Right renal pelvis (tissue), 4 donors: ENCODE results near the gene NFS1. TPM values are rescaled to one million over a fixed set of nuclear protein-coding genes. Genes with fewer than 3 reads are reported as not detected.
"Not testable (repeated sequence)": the region's sequence is repeated elsewhere in the genome, so short reads cannot be mapped to it uniquely, and the experiment has no call there.

Source experiments
- DNase-seq, 4 donors: peaks; one replicate each; pipeline ENCODE4 v3.0.0-alpha.2; 2013; ENCODE audit warnings: low read depth in 4 of 4, low spot score in 3 of 4, missing footprints in 1 of 4
- polyA plus RNA-seq, 4 donors: library from polyadenylated mRNA; unstranded; fragments of 120-200 nt; gene quantifications; one replicate each; pipeline ENCODE4 v1.2.1, GENCODE V29; 2013; ENCODE audit not compliant: insufficient read length in 4 of 4

NFS1 gene
- polyA plus RNA-seq = 10 to 100 TPM; 30.1 to 33.5 (median 31.7) TPM

DNA sequence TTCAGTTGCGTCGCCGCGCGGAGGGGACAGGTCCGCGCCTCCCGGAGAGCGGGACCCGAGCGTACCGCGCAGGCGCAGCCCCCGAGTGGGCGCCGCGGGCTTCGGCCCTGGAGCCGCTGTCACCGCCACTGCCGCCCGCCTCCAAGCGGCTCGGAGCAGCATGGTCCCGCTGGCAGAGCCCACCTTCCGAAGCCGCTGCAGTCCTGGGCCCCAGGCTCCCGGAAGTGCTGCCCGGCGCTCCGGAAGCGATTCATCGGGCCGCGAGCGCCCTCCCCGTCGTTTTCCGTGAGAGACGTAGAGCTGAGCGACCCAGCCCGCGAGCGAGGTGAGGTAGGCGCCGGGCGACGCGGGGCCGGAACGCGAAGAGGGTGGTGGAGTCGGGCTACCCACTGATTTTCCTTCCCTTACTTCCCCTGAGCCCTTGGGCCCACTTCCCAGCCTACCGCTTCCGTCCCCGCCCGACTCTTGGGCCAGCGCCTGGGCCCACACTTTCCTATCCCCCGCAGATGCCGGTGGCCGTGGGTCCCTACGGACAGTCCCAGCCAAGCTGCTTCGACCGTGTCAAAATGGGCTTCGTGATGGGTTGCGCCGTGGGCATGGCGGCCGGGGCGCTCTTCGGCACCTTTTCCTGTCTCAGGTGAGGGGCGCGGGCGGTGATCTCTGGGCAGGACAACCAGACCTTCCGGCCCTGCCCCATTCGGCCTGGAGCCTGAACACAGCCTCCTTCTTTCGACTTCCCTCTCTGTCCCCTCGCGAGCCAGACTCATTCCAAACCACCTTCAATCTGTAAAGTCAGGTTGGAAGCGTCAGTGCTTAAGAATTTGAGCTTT, at the start of gene NFS1, which contains the start of gene ROMO1:
Gene NFS1, minus strand, starts transcription at position 226 of the 830 bp plus-strand sequence. Its CDS starts 64 bp downstream, at position 162.
Gene ROMO1, plus strand, starts transcription at position 279 of the 830 bp plus-strand sequence. Its CDS starts 228 bp downstream, at position 507.
- DNase-seq = peak; percentile 68 to 85 (median 76)

DNA sequence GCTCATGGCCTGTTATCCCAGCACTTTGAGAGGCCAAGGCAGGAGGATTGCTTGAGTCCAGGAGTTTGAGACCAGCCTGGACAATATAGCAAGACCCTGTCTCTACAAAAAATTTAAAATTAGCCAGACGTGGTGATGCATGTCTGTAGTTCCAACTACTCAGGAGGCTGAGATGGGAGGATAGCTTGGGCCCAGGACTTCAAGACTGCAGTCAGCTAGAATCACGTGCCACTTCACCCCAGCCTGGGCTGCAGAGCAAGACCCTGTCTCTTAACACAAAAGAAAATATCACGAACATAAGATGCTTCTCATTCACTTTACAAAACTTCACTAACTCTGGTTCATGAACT, 45.3 kb upstream of the NFS1 start:
- DNase-seq = not testable (repeated sequence)

DNA sequence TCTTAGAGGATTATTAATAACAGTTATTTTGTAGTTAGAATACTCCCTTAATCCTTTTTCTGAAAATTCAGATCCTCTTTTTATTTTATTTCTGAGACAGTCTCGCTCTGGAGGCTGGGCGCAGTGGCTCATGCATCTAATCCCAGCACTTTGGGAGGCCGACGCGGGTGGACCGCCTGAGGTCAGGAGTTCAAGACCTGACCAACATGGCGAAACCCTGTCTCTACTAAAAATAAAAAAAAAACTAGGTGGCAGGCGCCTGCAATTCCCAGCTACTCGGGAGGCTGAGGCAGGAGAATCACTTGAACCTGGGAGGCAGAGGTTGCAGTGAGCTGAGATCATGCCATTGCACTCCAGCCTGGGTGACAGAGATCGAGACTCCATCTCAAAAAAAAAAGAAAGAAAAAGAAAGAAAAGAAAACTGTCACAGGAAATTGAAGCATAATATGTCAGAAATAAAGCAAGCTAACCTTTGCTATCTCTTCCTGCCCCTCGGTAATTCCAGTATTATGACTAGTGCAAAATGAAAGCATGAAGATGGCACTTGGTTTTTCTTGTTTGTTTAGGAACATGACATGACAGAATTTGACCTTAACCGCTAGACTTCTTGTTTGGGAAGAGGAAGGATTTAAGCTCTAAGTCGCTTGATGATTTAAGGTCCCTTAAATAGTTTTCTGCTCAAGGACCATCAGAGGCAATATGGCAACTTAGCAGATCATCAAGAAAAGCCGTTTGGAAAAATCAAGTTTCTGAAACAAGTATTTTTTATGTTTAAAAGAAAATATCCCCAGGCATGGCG, 44.7 kb upstream of the NFS1 start:
- no peak for DNase-seq

DNA sequence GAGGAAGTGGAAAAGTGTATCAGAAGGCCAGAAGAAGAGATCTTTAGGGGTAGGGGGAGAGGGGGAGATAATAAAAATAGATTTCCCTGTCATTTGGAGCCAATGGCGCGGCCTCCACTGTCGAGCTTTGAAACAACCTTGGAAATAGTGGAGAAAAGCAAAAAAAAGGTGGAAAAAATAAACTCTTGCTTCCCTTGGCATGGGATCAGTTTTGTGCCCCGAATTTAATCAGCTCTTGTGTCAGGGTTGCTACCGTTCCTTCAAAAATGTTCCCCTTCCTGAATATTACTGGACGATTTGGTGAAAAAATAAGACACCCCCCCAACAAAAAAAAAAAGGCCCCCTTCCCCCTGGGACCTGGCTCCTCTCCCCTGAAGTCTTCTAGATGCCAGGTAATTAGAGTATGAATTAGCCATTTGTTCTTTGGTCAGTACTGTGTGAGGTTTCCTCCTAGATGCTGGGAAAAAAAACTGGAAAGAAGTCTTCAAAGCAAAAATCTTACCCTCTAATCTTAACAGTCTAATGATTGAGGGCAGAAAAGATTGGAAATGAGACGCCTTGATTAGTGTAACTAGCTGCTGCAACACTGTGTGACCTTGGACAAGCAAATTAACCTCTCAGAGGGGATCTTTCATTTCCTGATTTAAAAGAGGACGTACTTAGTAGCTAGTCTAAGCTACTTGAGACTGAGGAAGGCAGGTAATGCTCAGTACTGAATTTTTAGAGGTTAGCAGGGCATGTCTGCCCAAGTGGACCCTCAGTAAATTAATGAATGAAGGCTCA, 43.8 kb upstream of the NFS1 start:
- DNase-seq = no peak

DNA sequence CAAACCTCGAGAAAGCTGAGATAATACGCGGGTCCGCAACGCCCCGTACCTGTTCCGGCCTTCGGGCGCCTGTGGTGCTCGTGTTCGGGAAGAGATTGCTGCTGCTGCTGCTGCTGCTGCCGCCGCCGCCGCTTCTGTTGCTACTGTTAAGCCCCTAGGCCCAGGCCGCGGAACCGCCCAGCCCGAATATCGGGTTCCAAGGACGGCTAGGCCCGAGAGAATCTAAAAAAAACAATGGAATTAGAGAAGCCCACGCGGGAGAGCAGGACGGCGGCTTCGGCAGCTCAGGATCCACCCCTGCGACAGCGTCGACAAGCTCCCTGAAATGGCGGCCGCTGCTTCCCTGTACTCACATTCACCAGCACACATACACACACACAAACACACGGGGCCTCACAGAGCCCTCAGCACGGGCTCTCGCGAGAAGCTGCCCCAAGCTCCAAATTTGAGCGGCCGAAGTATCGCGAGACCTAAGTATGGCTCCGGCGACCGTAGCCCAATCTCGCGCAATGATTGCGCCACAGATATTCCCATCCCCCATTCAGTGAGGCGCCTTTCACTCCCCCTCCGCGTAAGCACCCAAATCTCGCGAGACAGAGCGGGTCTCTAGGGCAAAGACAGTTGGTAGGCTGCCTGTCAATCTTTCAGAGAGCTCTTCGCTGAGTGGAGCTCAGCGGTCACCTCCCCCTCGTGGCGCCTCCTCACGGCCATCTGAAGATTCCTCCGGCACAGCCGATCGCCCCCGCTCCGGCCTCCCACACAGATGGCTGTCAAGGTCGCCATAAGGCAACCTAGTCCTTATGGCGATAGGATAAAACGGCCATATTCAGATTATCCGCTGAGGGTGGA, 43.0 kb upstream of the NFS1 start, which contains the start of gene RBM39:
Gene RBM39, minus strand, starts transcription at position 369 of the 849 bp plus-strand sequence. CDS start 1,386 bp downstream, outside the sequence.
- peak; percentile 100 for DNase-seq

DNA sequence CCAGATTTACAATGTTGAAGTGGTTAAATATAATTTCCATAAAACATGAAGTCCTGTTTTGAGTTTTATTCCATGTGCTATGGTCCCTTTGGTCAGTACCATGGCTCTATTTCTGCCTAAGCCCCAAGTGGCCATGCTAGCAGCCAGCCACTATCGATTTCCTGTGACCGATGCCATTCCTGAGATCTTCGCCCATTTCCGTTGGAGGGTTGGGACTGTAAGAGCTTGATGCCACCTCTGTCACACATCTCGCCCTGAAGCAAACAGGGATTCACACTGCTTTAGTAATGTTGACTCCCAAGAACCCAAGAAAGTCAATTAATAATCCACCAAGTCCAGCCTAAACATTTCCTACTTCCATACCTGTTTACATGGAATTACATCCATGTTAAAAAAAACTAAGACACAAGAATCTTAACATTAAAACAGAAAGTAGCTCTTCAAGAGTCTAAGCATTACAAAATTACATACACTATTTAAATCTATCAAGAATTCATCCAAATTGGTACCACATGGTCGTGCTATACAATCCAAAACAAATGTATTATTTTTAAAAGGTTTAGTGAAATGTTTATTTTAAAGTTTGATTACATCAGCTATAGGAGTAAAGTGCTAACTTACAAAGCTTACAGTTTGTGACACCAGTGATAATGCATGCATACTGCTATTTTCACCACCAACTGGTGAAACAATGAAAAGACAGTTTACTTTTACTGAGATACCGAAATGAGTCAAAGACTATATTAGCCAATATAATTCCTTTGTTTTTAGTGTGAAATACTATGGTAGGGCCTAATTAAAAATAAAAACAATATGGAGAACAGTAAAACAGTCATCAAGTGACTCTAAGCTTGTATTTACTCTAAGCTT, 40.4 kb upstream of the NFS1 start:
- no peak for DNase-seq

DNA sequence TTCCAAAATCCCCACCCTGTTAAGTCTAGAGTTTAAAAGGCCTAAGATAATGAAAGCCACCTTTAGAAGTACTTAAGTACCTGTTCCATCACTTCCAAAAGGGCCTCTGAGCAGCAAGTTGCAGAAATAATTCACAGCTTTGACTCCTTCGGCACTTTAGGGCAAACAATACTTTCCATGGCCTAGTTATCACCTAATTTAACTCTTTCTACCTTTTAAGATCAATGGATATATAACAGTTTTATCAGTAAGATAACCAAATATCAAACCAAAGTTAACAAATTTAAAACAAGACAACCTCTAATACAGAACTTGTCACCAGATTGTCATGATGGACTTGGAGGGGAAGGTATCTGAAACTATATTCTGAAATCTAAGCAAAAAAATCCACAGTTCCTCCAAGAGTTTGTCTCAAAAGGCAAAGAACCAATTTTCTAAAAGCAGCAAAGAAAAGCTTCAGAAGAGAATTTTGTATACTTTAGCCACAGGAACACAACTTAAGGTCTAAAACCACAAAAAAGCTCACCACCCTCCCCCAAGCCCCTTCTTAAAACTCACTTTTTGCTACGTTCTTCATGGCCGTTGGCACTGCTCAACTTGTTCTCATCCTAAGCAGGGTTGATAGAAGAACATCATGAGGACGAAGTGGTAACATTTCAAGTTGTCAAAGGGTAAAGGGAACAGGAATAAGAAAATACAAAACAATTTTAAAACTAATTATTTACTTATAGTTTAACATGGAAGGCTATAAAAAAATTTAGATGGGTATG, 39.4 kb upstream of the NFS1 start:
- DNase-seq = no peak

DNA sequence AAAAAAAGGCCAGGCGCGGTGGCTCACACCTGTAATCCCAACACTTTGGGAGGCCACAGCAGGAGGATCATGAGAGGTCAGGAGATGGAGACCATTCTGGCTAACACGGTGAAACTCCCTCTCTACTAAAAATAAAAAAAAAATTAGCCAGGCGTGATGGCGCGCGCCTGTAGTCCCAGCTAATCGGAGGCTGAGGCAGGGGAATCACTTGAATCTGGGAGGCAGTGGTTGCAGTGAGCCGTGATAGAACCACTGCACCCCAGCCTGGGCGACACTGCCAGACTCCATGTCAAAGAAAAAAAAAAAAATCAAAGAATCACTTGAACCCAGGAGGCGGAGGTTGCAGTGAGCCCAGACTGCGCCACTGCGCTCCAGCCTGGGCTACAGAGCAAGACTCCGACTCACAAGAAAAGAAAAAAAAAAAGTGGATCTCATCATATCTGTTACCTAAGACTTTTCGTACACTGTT, 38.7 kb upstream of the NFS1 start:
- no peak for DNase-seq

DNA sequence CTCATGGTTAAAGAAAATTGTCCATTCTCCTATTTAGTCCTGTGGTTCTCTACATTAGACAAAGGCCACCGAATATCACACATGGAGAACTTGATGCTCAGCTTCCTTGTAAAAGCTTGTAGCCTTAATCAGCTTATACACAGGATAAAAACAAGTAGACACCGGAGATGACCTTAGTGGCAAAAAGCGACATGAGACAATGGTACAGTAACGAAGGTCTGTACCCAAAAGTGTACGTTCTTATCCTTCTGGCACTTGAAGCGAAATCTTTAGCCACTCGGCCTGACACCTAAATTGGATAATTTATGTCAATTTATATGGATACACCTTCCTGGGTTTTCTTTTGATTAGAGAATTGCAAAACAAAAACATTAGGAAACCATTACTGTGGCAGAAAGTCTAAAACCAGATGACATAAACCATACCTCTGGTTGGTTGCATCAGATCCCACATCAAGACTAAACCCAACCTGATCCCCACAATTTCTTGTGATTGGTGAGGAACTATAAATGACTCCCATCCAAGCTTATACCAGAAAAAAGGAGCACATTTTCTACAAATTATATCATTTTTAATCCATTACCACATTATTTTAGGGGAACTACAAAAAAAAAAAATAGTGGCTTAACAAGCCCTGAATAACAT, 36.8 kb upstream of the NFS1 start:
- no peak for DNase-seq

DNA sequence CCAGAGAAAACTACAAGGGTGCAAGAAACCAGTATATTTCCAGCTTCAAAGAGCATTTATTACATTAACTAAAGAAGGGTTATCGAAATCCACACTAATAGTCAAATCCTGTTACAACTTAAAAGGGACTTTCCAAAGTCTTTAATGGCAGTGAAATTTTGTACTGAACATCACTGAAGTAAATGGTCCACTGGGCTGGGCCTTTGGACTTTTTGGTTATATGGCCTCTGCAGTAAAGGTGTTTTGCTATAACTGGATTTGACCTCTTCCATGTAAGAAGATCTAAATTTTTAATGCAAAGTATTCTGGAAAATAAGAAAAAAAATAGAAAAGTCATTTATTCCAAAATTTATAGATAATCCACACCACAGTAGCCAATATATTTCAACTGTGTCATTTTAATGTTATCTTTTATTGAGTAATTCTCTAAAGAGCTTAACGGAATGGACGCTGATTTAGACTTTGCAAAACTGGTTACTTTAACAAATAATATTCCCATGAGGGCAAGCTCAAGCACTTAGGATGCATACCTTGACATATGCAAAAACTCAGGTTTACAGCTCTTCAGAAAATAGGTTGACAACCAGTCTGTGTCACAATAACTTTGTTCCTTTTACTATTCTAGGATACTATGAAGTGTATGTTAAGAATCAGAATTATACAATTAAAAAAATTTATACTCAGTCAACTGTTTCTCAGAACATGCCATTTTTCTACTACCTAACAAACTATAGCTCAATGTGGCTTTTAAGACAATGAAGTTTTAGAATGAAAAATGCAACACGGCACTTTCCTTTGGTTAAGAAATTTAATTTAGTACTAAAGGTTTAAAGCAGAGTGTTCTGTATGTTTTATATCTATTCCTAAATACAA, 35.9 kb upstream of the NFS1 start:
- DNase-seq = no peak

DNA sequence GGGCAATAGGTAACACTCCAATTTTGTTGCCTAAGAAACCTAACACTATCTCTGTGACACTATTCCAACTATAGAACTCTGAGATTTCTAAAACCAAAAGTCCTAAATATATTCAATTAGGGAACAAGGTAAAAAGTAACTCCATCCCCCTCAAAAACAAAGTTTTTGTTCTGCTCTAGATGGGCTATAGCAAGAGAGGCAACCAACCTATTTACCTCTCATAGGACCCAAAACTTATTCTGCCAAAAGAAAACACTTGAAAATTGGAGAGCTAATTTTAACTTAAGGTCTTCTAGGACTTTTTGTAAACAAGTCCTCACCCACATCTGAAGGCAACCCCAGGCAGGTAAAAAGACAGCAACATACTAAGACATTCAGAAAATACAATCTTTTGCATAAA, 35.2 kb upstream of the NFS1 start:
- DNase-seq = no peak

DNA sequence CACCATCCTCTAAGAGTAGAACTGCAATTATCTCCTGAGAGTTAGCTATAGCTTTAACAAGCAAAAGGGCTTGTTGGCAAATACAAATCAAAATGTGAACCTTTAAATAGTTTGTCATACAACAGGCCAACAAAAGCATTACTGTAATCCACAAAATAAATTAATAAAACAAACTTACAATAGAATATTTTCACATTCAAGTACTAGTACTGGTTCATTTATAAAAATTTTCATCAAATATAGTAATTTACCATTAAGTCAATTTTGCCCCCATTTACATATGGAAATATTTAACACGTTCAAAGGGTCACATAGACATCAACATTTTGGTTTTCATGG, 33.5 kb upstream of the NFS1 start:
- no peak for DNase-seq

DNA sequence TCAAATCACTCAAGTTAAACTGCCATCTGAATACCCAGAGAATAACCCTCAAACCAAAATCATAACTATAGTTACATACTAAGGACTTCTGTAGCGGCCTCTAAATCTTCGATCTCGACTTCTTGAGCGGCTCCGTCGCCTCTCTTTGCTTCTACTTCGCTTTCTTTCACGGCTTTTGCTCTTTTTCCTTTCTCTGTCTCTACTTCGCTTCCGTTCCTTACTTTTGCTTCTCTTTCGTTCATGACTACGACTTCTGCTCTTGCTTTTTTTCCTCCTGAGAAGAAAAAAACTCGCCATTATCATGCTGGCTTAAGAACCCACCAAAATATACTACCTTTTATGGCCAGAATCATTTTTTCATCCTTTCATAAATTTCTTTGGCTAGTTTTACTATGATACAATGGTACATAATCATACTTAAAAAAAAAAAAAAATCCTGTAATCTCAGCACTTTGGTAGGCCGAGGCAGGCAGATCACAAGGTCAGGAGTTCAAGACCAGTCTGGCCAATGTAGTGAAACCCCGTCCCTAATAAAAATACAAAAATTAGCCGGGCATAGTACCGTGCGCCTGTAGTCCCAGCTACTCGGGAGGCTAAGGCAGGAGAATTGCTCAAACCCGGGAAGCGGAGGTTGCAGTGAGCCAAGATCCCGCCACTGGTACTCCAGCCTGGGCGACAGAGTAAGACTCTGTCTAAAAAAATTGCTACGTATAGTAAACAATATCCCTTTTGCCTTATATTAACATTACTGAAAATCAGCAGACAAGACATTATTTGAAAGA, 32.9 kb upstream of the NFS1 start:
- no peak for DNase-seq

DNA sequence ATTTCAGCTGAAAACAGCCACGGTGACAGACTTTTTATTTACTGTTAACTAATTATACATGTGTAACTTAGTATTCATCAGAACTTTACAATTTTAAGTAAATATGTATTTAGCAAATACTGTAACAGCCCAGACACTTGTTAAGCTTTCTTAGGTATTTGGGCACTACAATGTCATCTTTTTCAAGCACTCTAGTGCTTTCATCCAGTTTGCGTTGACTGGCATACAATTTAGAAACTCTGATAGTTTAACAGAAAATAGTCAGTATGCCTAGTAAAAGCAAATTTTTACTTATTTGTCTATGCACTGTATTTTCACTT, 32.3 kb upstream of the NFS1 start:
- no peak for DNase-seq

DNA sequence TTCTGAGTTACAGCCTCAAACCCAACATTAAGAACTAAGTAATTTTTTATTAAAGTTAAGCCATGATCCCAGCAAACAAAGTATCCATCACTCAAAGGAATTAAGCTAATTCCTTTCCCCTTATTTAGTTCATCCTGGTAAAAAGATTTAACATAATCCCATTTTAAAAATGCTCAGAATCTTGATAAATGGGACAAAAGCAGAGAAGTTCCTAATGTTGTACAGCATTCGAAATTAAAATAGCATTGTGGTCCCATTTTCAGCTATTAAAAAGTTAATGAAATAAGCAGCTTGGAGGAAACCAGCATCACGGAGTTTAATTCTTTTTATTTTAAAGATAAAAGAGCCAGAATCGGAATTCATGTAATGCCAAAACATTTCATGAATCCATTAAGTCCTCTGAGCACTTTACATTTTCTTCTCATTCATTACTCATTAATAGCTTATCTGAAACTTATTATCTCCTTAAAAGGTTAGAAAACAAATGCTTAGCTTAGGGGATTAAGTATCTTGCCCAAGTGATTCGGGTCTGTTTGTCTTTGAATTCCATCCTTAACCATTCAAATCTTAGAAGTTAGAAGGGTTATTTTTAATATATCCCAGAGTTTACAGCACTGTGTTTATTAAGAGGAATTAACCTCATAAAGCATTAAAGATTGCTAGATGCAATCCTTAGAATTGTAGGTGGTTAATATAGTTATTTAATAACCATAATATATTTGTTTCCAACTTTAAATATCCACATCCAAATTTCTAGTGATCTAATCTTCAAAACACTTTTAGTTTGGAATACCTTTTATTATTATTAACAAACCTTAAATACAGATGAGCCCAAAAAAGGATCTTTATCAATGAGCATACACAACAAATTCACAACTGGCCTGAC, 31.7 kb upstream of the NFS1 start:
- no peak for DNase-seq
